Neural progenitor cell (in vitro differentiated cells): Measurements from ENCODE around the gene MBTPS1. TPM values are rescaled to one million over a fixed set of nuclear protein-coding genes. Genes with fewer than 3 reads are reported as not detected.

Source experiments
- DNase-seq: peaks from one replicate; pipeline ENCODE4 v3.0.0-alpha.2; 2016; ENCODE audit warnings: low spot score
- H2AFZ ChIP-seq: fragments of 200-600 bp; sonication (generic); replicated peaks from 2 replicates; pipeline ENCODE4 v1.6.1; 2016; ENCODE audit warnings: antibody characterized with exemption
- H3F3A ChIP-seq: fragments of 200-600 bp; sonication (generic); 2 replicates; pipeline ENCODE4 v1.6.1; 2016; ENCODE audit warnings: antibody characterized with exemption, low read depth
- H3K27ac ChIP-seq: fragments of 200-600 bp; sonication (generic); 2 replicates; pipeline ENCODE4 v1.5.1; 2016; ENCODE audit warnings: mild to moderate bottlenecking
- H3K27me3 ChIP-seq: fragments of 200-600 bp; sonication (generic); 2 replicates; pipeline ENCODE4 v1.6.1; 2016; ENCODE audit warnings: mild to moderate bottlenecking, moderate library complexity
- H3K36me3 ChIP-seq: fragments of 200-600 bp; sonication (generic); 2 replicates; pipeline ENCODE4 v1.5.1; 2016
- H3K4me1 ChIP-seq: fragments of 200-600 bp; sonication (generic); 2 replicates; pipeline ENCODE4 v1.6.1; 2016; ENCODE audit warnings: mixed run types
- H3K4me2 ChIP-seq: fragments of 200-600 bp; sonication (generic); 2 replicates; pipeline ENCODE4 v1.6.1; 2016
- H3K4me3 ChIP-seq: fragments of 200-600 bp; sonication (generic); 2 replicates; pipeline ENCODE4 v1.5.1; 2016
- H3K79me2 ChIP-seq: fragments of 200-600 bp; sonication (generic); 2 replicates; pipeline ENCODE4 v1.6.1; 2016; ENCODE audit warnings: low read depth
- H3K9ac ChIP-seq: fragments of 200-600 bp; sonication (generic); 2 replicates; pipeline ENCODE4 v1.6.1; 2016
- H3K9me3 ChIP-seq: fragments of 200-600 bp; sonication (generic); 2 replicates; pipeline ENCODE4 v1.5.1; 2016; ENCODE audit warnings: low read depth
- H4K20me1 ChIP-seq: fragments of 200-600 bp; sonication (generic); 2 replicates; pipeline ENCODE4 v1.6.1; 2016; ENCODE audit warnings: low read depth
- H3K27ac Mint-ChIP-seq: 3 replicates; pipeline ENCODE4 v1.8.0; 2021; ENCODE audit warnings: mixed read lengths
- H3K27me3 Mint-ChIP-seq: 2 replicates; pipeline ENCODE4 v1.8.0; 2022; ENCODE audit warnings: low read depth, mild to moderate bottlenecking, inconsistent platforms, moderate library complexity, mixed read lengths; ENCODE audit not compliant: insufficient read depth
- H3K36me3 Mint-ChIP-seq: 3 replicates; pipeline ENCODE4 v1.8.0; 2021; ENCODE audit warnings: mixed read lengths
- H3K4me1 Mint-ChIP-seq: 3 replicates; pipeline ENCODE4 v1.8.0; 2021; ENCODE audit warnings: mixed read lengths
- H3K4me3 Mint-ChIP-seq: 3 replicates; pipeline ENCODE4 v1.8.0; 2021; ENCODE audit warnings: mild to moderate bottlenecking, moderate library complexity, mixed read lengths
- H3K9me3 Mint-ChIP-seq: 3 replicates; pipeline ENCODE4 v1.8.0; 2020; ENCODE audit warnings: mixed read lengths
- EZH2 ChIP-seq: fragments of 200-600 bp; sonication (generic); IDR thresholded peaks from 2 replicates; pipeline ENCODE4 v1.6.1; 2017; ENCODE audit warnings: antibody characterized with exemption, mild to moderate bottlenecking, moderate library complexity
- EZH2phosphoT487 ChIP-seq: fragments of 200-600 bp; sonication (generic); IDR thresholded peaks from 2 replicates; pipeline ENCODE4 v1.6.1; 2017; ENCODE audit warnings: antibody characterized with exemption
- total RNA-seq: library from RNA; depleted of rRNA; stranded (reverse); fragments of >200 nt; gene quantifications from 2 replicates; pipeline ENCODE4 v1.2.3, GENCODE V29; 2015; ENCODE audit warnings: low replicate concordance
- TF ChIP-seq, protein P1 (sequence below): fragments of 200-600 bp; sonication (generic); IDR thresholded peaks from 2 replicates; pipeline ENCODE4 v1.5.1; 2017; ENCODE audit warnings: antibody characterized with exemption, mild to moderate bottlenecking

MBTPS1 gene
- total RNA-seq, 1 donor from 2014 or later = 52.3 TPM

DNA sequence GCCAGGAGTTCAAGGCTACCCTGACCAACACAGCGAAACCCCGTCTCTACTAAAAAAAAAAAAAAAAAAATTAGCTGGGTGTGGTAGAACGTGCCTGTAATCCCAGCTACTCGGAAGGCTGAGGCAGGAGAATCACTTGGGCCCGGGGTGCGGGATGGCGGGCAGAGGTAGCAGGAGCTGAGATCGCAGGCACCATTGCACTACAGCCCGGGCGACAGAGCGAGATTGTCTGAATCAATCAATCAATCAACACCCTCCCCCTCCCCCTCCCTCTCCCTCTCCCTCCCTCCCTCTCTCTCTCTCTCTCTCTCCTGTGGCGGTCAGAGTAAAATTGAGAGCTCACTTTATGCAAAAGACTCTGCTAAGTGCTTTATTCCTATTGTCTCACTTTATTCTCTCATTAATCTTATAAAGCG is 27.1 kb upstream of the MBTPS1 start:
- Mint-ChIP-seq H3K4me3 (peak overlapping the region; percentile 99), H3K36me3 (peaks cover 21% of the 10 kb centered on the region), H3K27ac (no peak overlapping the region), H3K9me3 (peaks cover 9% of the 10 kb centered on the region), H3K27me3 (peaks cover 12% of the 10 kb centered on the region), H3K4me1 (peaks cover 27% of the 10 kb centered on the region)
- Histone ChIP-seq H3K4me3 (peak overlapping the region; percentile 94), H3K27ac (no peak overlapping the region), H3K27me3 (peaks cover 22% of the 10 kb centered on the region), H3K4me1 (peaks cover 14% of the 10 kb centered on the region), H3K79me2 (peaks cover 56% of the 10 kb centered on the region), H3K4me2 (peak overlapping the region; percentile 99), H4K20me1 (peaks cover 41% of the 10 kb centered on the region), H3F3A (peaks cover 18% of the 10 kb centered on the region), H2AFZ (peak overlapping the region; percentile 74), H3K9ac (no peak overlapping the region), H3K36me3 (no peaks in the 10 kb centered on the region), H3K9me3 (no peaks in the 10 kb centered on the region)
- TF ChIP-seq EZH2 (no peak), EZH2phosphoT487 (no peak)
- TF ChIP-seq, protein P1, sequence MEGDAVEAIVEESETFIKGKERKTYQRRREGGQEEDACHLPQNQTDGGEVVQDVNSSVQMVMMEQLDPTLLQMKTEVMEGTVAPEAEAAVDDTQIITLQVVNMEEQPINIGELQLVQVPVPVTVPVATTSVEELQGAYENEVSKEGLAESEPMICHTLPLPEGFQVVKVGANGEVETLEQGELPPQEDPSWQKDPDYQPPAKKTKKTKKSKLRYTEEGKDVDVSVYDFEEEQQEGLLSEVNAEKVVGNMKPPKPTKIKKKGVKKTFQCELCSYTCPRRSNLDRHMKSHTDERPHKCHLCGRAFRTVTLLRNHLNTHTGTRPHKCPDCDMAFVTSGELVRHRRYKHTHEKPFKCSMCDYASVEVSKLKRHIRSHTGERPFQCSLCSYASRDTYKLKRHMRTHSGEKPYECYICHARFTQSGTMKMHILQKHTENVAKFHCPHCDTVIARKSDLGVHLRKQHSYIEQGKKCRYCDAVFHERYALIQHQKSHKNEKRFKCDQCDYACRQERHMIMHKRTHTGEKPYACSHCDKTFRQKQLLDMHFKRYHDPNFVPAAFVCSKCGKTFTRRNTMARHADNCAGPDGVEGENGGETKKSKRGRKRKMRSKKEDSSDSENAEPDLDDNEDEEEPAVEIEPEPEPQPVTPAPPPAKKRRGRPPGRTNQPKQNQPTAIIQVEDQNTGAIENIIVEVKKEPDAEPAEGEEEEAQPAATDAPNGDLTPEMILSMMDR = no peak
- peak; percentile 71 for DNase-seq

DNA sequence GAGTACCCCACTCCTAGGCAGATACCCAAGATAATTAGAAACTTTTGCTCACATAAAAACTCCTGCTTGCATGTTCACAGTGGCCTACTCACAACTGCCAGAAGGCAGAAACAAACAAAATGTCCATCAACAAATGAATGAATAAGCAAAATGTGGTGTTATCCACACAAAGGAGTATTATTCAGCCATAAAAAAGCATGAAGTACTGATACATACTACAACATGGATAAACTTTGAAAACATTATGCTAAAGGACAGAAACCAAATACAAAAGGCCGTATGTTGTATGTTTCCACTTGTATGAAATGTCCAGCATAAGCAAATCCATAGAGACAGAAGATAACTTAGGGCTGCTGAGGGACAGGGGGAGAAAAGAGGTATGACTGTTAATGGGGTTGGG is 26.3 kb upstream of the MBTPS1 start:
- Histone ChIP-seq H3K9me3 (no peaks in the 10 kb centered on the region), H3K4me3 (peak overlapping the region; percentile 94), H4K20me1 (peaks cover 48% of the 10 kb centered on the region), H3K27me3 (peaks cover 22% of the 10 kb centered on the region), H3K9ac (no peak overlapping the region), H3K27ac (no peak overlapping the region), H3K4me2 (peak overlapping the region; percentile 99), H3K4me1 (peaks cover 20% of the 10 kb centered on the region), H2AFZ (no peak overlapping the region), H3K79me2 (peaks cover 63% of the 10 kb centered on the region), H3K36me3 (no peaks in the 10 kb centered on the region), H3F3A (peaks cover 22% of the 10 kb centered on the region)
- peaks cover 12% of the 10 kb centered on the region for H3K27me3 Mint-ChIP-seq
- H3K36me3 Mint-ChIP-seq = peaks cover 21% of the 10 kb centered on the region
- TF ChIP-seq, protein P1 = no peak
- no peak for TF ChIP-seq EZH2phosphoT487
- TF ChIP-seq EZH2 = no peak
- no peak overlapping the region for H3K27ac Mint-ChIP-seq
- peaks cover 33% of the 10 kb centered on the region for H3K4me1 Mint-ChIP-seq
- no peak for DNase-seq
- H3K4me3 Mint-ChIP-seq = peak overlapping the region; percentile 99
- H3K9me3 Mint-ChIP-seq = peaks cover 9% of the 10 kb centered on the region

DNA sequence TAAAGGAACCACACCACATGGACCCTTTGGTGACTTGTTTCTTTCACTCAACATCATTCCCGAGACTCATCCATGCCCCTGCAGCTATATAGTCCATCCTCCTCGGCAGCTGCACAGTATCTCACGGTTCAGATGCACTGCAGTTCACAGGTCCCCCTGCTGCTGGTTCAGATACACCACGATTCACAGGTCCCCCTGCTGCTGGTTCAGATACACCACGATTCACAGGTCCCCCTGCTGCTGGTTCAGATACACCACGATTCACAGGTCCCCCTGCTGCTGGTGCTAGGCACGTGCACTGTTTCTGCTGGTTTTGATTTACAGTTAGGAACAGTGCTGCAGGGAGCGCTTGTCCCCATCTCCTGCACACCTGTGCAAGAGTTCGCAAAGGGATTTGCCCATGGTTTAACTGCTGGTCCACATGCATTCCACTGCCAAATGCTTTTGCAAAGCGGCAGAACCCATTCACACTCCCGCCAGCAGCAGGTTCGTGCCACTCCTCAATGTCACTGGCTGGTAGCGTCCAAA is 24.5 kb upstream of the MBTPS1 start:
- Histone ChIP-seq H3K4me1 (peaks cover 35% of the 10 kb centered on the region), H3K27ac (no peak overlapping the region), H3K9ac (no peak overlapping the region), H3K4me3 (no peak overlapping the region), H3K4me2 (no peak overlapping the region), H2AFZ (no peak overlapping the region), H4K20me1 (peaks cover 66% of the 10 kb centered on the region), H3K9me3 (no peaks in the 10 kb centered on the region), H3K27me3 (peaks cover 10% of the 10 kb centered on the region), H3K79me2 (peaks cover 82% of the 10 kb centered on the region), H3K36me3 (no peaks in the 10 kb centered on the region), H3F3A (peaks cover 22% of the 10 kb centered on the region)
- Mint-ChIP-seq H3K4me1 (peaks cover 51% of the 10 kb centered on the region), H3K4me3 (peak overlapping the region; percentile 6), H3K9me3 (peaks cover 9% of the 10 kb centered on the region), H3K27me3 (peaks cover 11% of the 10 kb centered on the region), H3K27ac (no peak overlapping the region), H3K36me3 (peaks cover 21% of the 10 kb centered on the region)
- TF ChIP-seq EZH2phosphoT487 (no peak), EZH2 (no peak)
- TF ChIP-seq, protein P1 = no peak
- DNase-seq = no peak
